ENCODE results near the gene ANXA11. TPM values are rescaled to one million over a fixed set of nuclear protein-coding genes. Genes with fewer than 3 reads are reported as not detected.

Gene ANXA11
- total RNA-seq, 1 donor from 2014 or later, result 247 TPM

DNA sequence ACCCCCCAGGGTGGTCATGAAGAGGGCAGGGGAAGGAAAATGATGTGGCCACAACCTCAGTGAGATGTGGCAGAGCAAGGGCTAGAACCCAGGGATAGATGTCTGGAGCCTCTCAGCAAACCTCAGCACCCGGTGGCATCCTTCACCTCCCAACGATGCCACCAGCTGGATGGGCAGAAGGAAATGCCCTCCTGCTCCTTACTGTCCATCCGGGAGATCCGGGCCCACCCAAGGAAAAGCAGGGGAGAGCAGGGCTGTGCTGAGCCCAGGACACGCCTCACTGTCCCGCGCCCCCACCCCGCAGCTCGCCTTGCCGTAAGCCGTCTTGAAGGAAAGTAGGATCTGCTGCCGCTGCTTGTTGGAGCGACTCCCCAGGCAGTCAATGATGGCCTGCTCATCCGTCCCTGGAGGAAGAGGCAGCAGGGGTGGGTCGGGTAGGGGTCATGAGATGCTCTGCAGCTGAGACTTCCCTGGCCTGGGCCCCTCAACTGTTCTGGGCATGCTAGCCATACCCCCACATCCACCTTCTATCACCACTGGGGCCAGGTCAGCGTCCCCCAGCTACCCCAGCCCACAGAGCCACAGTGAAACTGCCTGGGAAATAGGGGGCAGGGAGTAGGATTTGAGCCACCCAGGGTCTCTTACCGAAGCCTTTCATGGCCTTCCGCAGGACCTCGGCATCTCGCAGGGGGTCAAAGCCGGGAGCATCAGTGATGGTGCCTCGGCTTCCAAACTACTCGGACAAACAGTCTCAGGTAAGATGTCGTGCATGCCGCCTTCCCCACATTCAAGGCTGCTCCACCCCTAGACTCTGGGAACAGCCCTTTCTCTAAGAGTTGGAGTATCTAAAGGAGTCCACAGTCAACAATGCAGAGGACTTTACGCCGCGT is 38.5 kb downstream of the ANXA11 start:
- DNase-seq (ENCODE audit: low spot score), result no peak

GRCh38 chr10:80165173-80165572 is 40.2 kb downstream of the ANXA11 start:
- DNase-seq (ENCODE audit: low spot score), result no peak

DNA sequence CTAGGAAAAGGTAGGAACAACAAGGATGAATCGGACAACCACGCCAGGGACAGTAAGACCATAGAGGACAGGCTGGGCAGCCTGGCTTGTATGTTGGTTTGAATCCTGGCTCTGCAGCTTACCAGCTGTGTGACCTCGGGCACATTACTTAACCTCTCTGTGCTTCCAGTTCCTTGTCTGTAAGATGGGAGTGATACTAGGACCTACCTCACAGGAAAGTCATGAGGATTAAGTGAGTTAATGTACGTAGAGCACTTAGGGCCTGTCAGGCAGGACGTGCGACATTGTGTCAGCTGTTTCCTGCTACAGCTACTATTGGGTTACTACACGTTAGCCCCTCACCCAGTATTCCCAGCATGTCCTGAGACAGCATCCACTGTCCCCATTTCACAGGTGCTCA is 40.7 kb downstream of the ANXA11 start:
- DNase-seq (ENCODE audit: low spot score), result no peak

GRCh38 chr10:80163741-80164341 is 41.5 kb downstream of the ANXA11 start:
- no peak for DNase-seq (ENCODE audit: low spot score)

GRCh38 chr10:80161321-80162083 is 43.8 kb downstream of the ANXA11 start:
- no peak for DNase-seq (ENCODE audit: low spot score)

GRCh38 chr10:80160361-80161320 is 44.7 kb downstream of the ANXA11 start:
- no peak for DNase-seq (ENCODE audit: low spot score)

DNA sequence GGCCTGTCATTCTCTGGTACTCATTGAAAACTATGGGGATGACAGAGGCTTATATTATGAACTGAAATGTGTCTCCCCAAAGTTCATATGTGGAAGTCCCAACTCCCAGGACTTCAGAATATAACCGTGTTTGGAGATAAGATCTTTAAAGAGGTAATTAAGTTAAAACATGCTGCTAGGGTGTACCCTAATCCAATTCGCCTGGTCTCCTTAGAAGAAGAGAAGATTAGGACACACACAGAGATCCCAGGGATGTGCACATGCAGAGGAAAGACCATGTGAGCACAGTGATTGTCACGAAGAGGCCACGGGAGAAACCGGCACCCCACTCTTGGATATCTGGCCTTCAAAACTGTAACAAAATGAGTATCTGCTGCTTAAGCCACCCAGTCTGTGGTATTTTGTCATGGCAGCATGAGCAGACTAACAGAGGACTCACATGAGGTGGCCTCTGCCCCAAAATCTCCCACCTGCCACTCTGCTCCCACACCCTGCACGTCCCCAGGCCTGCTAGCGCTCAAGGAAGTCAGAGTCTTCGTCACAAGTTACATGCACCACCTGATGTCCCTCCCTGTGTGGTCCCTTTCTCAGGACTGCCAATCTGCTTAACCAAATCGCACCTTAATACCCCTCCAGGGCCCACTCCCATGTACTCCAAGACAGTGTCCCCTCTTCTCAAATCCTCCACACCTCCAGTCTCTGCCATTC is 46.0 kb downstream of the ANXA11 start:
- DNase-seq (ENCODE audit: low spot score), result no peak

DNA sequence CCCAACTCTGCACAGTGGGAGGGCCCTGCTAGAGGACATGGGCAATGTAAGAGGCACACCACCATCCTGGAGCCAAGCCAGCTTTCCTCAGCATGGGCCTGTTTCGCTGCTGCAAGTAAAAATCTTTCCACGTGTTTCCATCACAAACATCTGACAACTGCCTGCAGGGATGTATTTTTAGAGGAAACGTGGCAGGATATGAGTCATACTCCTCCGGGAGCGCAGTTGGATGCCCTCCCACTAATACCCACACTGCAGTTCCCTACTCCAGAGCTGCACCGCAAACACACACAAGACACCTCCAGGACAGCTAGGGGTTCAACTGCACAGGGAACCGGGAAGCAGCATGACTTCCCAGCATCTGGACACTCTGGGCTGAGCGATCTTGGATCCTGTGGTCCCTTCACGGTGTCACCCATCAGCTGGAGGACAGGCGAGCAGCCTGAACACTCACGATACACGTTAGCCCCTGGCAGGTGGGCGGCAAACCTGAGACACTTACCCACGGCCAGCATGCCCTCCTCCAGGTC is 46.7 kb downstream of the ANXA11 start:
- DNase-seq (ENCODE audit: low spot score), result peak; percentile 78

DNA sequence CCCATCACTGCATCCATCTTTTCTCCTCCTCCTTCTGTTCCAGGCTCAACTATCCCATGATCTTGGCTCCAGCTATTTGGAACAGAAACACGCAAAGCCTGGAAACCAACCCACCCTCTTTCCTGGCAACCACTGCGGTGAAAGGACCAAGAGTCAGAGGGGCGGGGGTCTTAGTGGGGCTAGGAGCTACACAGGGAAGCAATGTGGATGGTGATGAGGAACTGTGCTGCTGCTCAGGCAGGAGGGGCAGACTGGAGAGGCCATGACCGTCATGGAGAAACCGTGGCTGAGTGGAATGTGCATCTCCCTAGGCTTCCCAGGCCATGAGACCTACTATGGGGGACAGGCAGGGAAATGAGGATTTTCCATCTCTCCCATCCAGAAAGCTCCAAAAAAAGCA is 47.2 kb downstream of the ANXA11 start:
- DNase-seq (ENCODE audit: low spot score), result no peak

DNA sequence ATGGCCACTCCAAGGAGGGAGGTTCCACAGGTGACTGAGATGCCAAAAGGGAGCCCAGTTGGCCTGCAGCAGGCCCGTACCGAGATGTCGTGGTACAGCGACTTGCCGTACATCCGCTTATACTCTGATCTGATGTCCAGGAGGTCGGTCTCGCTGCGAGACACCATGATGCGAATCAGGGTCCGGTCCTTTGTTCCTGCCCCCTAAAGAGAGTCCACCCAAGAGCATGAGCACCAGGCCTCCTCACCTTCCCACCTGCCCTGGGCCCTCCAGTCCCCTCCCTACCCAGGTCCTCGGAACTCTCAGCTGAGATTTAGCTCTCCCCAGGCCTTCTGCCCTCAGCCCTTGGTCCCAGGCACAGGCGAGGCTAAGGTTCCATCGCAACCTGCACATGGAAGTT is 47.8 kb downstream of the ANXA11 start:
- no peak for DNase-seq (ENCODE audit: low spot score)

GRCh38 chr10:80156216-80156615 is 49.1 kb downstream of the ANXA11 start:
- DNase-seq (ENCODE audit: low spot score), result no peak

GRCh38 chr10:80155696-80156215 is 49.6 kb downstream of the ANXA11 start:
- no peak for DNase-seq (ENCODE audit: low spot score)

GRCh38 chr10:80154978-80155695 is 50.2 kb downstream of the ANXA11 start:
- no peak for DNase-seq (ENCODE audit: low spot score)

- DNase-seq (ENCODE audit: low spot score), result no peak
These were observed 50.7 kb downstream of the ANXA11 start for GRCh38 chr10:80154626-80154977.

DNA sequence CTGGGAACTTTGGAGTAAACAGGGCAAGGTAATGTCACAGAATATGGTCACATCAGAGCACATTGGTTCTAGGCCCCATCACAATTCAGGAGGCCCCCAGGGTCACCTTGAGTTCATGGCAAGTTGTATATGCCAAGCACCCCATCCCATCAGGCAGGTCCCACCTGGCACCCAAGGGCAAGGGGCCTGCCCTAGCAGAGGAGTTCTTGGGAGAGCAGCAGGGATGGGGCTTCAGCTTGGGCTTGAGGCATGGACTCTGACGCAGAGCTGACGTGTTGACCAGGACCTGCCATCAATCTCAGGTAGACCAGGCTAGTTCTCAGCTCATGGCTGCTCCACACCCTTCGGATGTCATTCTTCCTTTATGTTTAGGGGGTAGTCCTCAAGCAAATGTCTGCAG is 51.9 kb downstream of the ANXA11 start:
- no peak for DNase-seq (ENCODE audit: low spot score)

DNA sequence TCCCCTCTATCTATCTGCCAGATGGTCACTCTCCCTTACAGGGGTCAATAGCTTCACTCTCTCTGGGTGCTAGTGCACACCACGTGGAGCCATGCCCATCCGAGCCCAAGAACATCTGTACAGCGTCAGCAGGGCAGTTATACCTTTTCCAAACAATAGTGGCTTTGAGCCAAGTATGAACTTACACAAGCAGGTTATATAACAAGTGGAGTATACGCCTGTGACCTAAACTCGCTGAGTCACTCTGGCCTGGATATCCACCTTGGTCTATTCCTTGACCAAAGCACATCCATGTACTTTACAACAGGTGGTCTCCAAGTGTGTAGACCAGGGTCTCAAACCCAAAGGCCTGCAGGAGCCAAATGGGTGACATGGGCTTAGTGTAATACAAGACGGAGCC is 52.5 kb downstream of the ANXA11 start:
- no peak for DNase-seq (ENCODE audit: low spot score)

- DNase-seq (ENCODE audit: low spot score), result no peak
These were observed 55.2 kb downstream of the ANXA11 start for GRCh38 chr10:80150172-80150571.

DNA sequence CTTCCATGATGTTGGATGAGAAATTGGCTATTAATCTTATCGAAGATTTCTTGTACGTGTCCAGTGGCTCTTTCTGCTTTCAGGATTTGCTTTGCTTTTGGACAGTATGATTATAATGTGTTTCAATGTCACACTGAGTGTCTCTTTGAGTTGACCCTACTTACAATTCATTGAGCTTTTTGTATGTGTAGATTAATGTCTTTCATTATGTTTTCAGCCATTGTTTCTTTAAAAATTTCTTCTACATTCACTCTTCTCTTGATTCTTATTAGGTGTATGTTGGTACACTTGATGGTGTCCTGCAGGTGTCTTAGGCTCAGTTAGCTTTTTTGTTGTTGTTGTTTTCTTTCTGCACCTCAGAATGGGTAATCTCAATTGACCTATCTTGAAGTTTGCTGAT is 56.2 kb downstream of the ANXA11 start:
- no peak for DNase-seq (ENCODE audit: low spot score)

GRCh38 chr10:80148166-80148805 is 57.1 kb downstream of the ANXA11 start:
- DNase-seq (ENCODE audit: low spot score), result no peak
